HEK293 (cell line): Measurements from ENCODE around the gene TFEC.

Experiments
- CTCF ChIA-PET: fragments of 350-600 bp; formaldehyde crosslinking; extraction: SDS; loops from one replicate; lab custom pipeline; 2021; ENCODE audit warnings: antibody characterized with exemption; lab: Yijun Ruan, JAX
- POLR2A ChIA-PET: fragments of 300-600 bp; formaldehyde crosslinking; extraction: SDS; loops from one replicate; lab custom pipeline; 2020; ENCODE audit warnings: antibody characterized with exemption, inconsistent platforms; lab: Yijun Ruan, JAX
- H3K27ac ChIP-seq: fragments of 200-500 bp; sonication (Bioruptor generic); 2 replicates; pipeline ENCODE4 v1.5.1; 2014; ENCODE audit warnings: low read depth, low read length, control low read depth, inconsistent platforms; ENCODE audit errors: extremely low read depth
- H3K36me3 ChIP-seq, 2 experiments: fragments of 200-500 bp in 1 of 2; sonication (Bioruptor generic) in 1 of 2; 1 replicate in 1 of 2; 2 replicates in 1 of 2; pipeline ENCODE4 v1.5.1; 2014 to 2017; ENCODE audit warnings: inconsistent platforms in 2 of 2, low read length in 2 of 2; ENCODE audit not compliant: control insufficient read depth in 2 of 2, insufficient read depth in 1 of 2
- H3K4me1 ChIP-seq: fragments of 200-500 bp; sonication (Bioruptor generic); 2 replicates; pipeline ENCODE4 v1.5.1; 2014; ENCODE audit warnings: mild to moderate bottlenecking, low read length, inconsistent platforms; ENCODE audit not compliant: control insufficient read depth, insufficient read depth
- H3K4me3 ChIP-seq: 2 replicates; pipeline ENCODE4 v1.5.1; 2011; ENCODE audit warnings: low read depth, mild to moderate bottlenecking, control low read depth, low read length, moderate library complexity
- H3K9me3 ChIP-seq: fragments of 200-500 bp; sonication (Bioruptor generic); 2 replicates; pipeline ENCODE4 v1.5.1; 2014; ENCODE audit warnings: low read depth, low read length, inconsistent platforms; ENCODE audit not compliant: control insufficient read depth, insufficient read depth
- BCL11A ChIP-seq: fragments of 450-650 bp; formaldehyde crosslinking; IDR thresholded peaks from 2 replicates; pipeline ENCODE4 v1.5.1; 2016; ENCODE audit warnings: low read depth, missing biosample characterization, missing genetic modification characterization
- GFI1B ChIP-seq: fragments of 450-650 bp; formaldehyde crosslinking; IDR thresholded peaks from 2 replicates; pipeline ENCODE4 v1.5.1; 2016; ENCODE audit warnings: missing biosample characterization, missing genetic modification characterization
- GLIS1 ChIP-seq: fragments of 450-650 bp; formaldehyde crosslinking; IDR thresholded peaks from 2 replicates; pipeline ENCODE4 v1.5.1; 2016; ENCODE audit warnings: missing biosample characterization, missing genetic modification characterization
- HOXC10 ChIP-seq: sonication (generic); formaldehyde crosslinking; IDR thresholded peaks from 2 replicates; pipeline ENCODE4 v1.8.1; 2023; ENCODE audit warnings: mild to moderate bottlenecking, missing genetic modification reagents
- KLF8 ChIP-seq: fragments of 450-650 bp; formaldehyde crosslinking; IDR thresholded peaks from 2 replicates; pipeline ENCODE4 v1.5.1; 2016; ENCODE audit warnings: missing biosample characterization, missing genetic modification characterization
- PRDM2 ChIP-seq: fragments of 450-650 bp; formaldehyde crosslinking; IDR thresholded peaks from 2 replicates; pipeline ENCODE4 v1.5.1; 2016; ENCODE audit warnings: missing biosample characterization, missing genetic modification characterization, borderline replicate concordance
- SCRT2 ChIP-seq: fragments of 450-650 bp; formaldehyde crosslinking; IDR thresholded peaks from 2 replicates; pipeline ENCODE4 v1.5.1; 2016; ENCODE audit warnings: missing biosample characterization, missing genetic modification characterization
- SETDB1 ChIP-seq: IDR thresholded peaks from one replicate; pipeline ENCODE4 v1.6.1; 2017; ENCODE audit warnings: mild to moderate bottlenecking, low read length, moderate library complexity, mixed read lengths; ENCODE audit not compliant: insufficient read length
- YY1 ChIP-seq: fragments of 450-650 bp; formaldehyde crosslinking; IDR thresholded peaks from 2 replicates; pipeline ENCODE4 v1.5.1; 2018; ENCODE audit warnings: missing biosample characterization, missing genetic modification characterization
- ZFP3 ChIP-seq: fragments of 450-650 bp; formaldehyde crosslinking; IDR thresholded peaks from 2 replicates; pipeline ENCODE4 v1.5.1; 2016; ENCODE audit warnings: low read depth, missing biosample characterization, missing genetic modification characterization
- ZNF146 ChIP-seq: fragments of 450-650 bp; formaldehyde crosslinking; IDR thresholded peaks from 2 replicates; pipeline ENCODE4 v1.5.1; 2016; ENCODE audit warnings: missing biosample characterization, missing genetic modification characterization
- ZNF18 ChIP-seq: fragments of 450-650 bp; formaldehyde crosslinking; IDR thresholded peaks from 2 replicates; pipeline ENCODE4 v1.5.1; 2016; ENCODE audit warnings: missing biosample characterization, missing genetic modification characterization
- ZNF302 ChIP-seq: fragments of 450-650 bp; formaldehyde crosslinking; IDR thresholded peaks from 2 replicates; pipeline ENCODE4 v1.5.1; 2016; ENCODE audit warnings: missing biosample characterization, missing genetic modification characterization, low read depth
- ZNF354C ChIP-seq: fragments of 450-650 bp; formaldehyde crosslinking; IDR thresholded peaks from 2 replicates; pipeline ENCODE4 v1.5.1; 2016; ENCODE audit warnings: missing biosample characterization, missing genetic modification characterization, low read depth, borderline replicate concordance
- ZNF391 ChIP-seq: fragments of 450-650 bp; formaldehyde crosslinking; IDR thresholded peaks from 2 replicates; pipeline ENCODE4 v1.5.1; 2016; ENCODE audit warnings: low read depth, missing biosample characterization, missing genetic modification characterization, borderline replicate concordance
- ZNF394 ChIP-seq: fragments of 450-650 bp; formaldehyde crosslinking; IDR thresholded peaks from 2 replicates; pipeline ENCODE4 v1.5.1; 2016; ENCODE audit warnings: missing biosample characterization, missing genetic modification characterization, mild to moderate bottlenecking, moderate library complexity, borderline replicate concordance
- ZNF513 ChIP-seq: fragments of 450-650 bp; IDR thresholded peaks from 2 replicates; pipeline ENCODE4 v1.5.1; 2018; ENCODE audit warnings: missing biosample characterization, missing genetic modification characterization
- ZNF623 ChIP-seq: fragments of 450-650 bp; formaldehyde crosslinking; IDR thresholded peaks from 2 replicates; pipeline ENCODE4 v1.5.1; 2016; ENCODE audit warnings: missing biosample characterization, missing genetic modification characterization
- ZNF707 ChIP-seq: fragments of 450-650 bp; formaldehyde crosslinking; IDR thresholded peaks from 2 replicates; pipeline ENCODE4 v1.5.1; 2016; ENCODE audit warnings: missing biosample characterization, missing genetic modification characterization
- ZNF785 ChIP-seq: fragments of 450-650 bp; formaldehyde crosslinking; IDR thresholded peaks from 2 replicates; pipeline ENCODE4 v1.5.1; 2016; ENCODE audit warnings: missing biosample characterization, missing genetic modification characterization
- ZNF830 ChIP-seq: fragments of 450-650 bp; IDR thresholded peaks from 2 replicates; pipeline ENCODE4 v1.5.0; 2018; ENCODE audit warnings: missing biosample characterization, missing genetic modification characterization, low read depth, mild to moderate bottlenecking, moderate library complexity
- ZSCAN5A ChIP-seq: fragments of 450-650 bp; formaldehyde crosslinking; IDR thresholded peaks from 2 replicates; pipeline ENCODE4 v1.5.1; 2016; ENCODE audit warnings: missing biosample characterization, missing genetic modification characterization

Gene TFEC

GRCh38 chr7:116032886-116033285 lies 2.3 kb upstream of the TFEC start:
- Histone ChIP-seq H3K9me3 (no peaks in the 10 kb centered on the region), H3K4me3 (no peak overlapping the region), H3K27ac (no peak overlapping the region), H3K4me1 (no peaks in the 10 kb centered on the region), H3K36me3 (no peaks in the 10 kb centered on the region)
- CTCF ChIA-PET, result interaction anchor here (0.7 kb wide), 2 partner anchors 73 to 802 kb away, joined by 4 to 6 read pairs; no protein-coding TSS in a partner anchor
- POLR2A ChIA-PET, result no interaction called here
- TF ChIP-seq ZSCAN5A (no peak), ZNF394 (no peak), ZNF513 (tag by site-specific recombination) (no peak), ZFP3 (tag by site-specific recombination) (no peak)

GRCh38 chr7:116028787-116029186 lies 1.8 kb downstream of the TFEC start:
- POLR2A ChIA-PET, result no interaction called here
- Histone ChIP-seq H3K27ac (no peak overlapping the region), H3K36me3 (no peaks in the 10 kb centered on the region), H3K4me1 (no peaks in the 10 kb centered on the region)
- no peak for TF ChIP-seq SETDB1
- TF ChIP-seq ZNF146 (tag by site-specific recombination), result no peak
- no peak for TF ChIP-seq GLIS1 (tag by site-specific recombination)
- TF ChIP-seq YY1 (tag by site-specific recombination), result no peak
- TF ChIP-seq KLF8 (tag by site-specific recombination), result no peak
- TF ChIP-seq ZNF354C, result no peak
- TF ChIP-seq GFI1B (tag by site-specific recombination), result no peak
- no peak for TF ChIP-seq PRDM2 (tag by site-specific recombination)
- no peak for TF ChIP-seq ZNF830 (tag by site-specific recombination)
- no peak for TF ChIP-seq ZNF785 (tag by site-specific recombination)
- no peak for TF ChIP-seq ZNF18 (tag by site-specific recombination)
- no peak for TF ChIP-seq ZNF623 (tag by site-specific recombination)
- TF ChIP-seq ZNF391, result no peak
- TF ChIP-seq HOXC10 (CRISPR knock-in tag), result no peak
- no peak for TF ChIP-seq SCRT2 (tag by site-specific recombination)
- TF ChIP-seq ZNF707 (tag by site-specific recombination), result no peak
- no peak for TF ChIP-seq BCL11A (tag by site-specific recombination)
- TF ChIP-seq ZNF302 (tag by site-specific recombination), result no peak
- TF ChIP-seq, all 188 proteins: peak for 0
- no peak overlapping the region for H3K4me3 ChIP-seq
- CTCF ChIA-PET, result no interaction called here
- no peaks in the 10 kb centered on the region for H3K9me3 ChIP-seq
